WTC11 (cell line): ENCODE results near the gene CHST7. TPM values are rescaled to one million over a fixed set of nuclear protein-coding genes. Genes with fewer than 3 reads are reported as not detected.
A peak's percentile ranks its signal among the peaks of the same experiment; 100 is the strongest.

Source experiments
- ATAC-seq: fragments of 200-7000 bp; cut with Tn5 transposase; 2 replicates; pipeline ENCODE4 v1.10.0; 2021; ENCODE audit warnings: mild to moderate bottlenecking, moderate library complexity
- CTCF ChIA-PET: fragments of 300-600 bp; sonication (Branson Sonifier 250); formaldehyde crosslinking; loops from one replicate; lab custom pipeline; 2021; ENCODE audit warnings: antibody characterized with exemption; lab: Charles Lee
- POLR2A ChIA-PET: fragments of 350-600 bp; sonication (Branson Sonifier 250); formaldehyde crosslinking; loops from one replicate; lab custom pipeline; 2021; ENCODE audit warnings: antibody characterized with exemption; lab: Charles Lee
- DNase-seq: peaks from one replicate; pipeline ENCODE4 v3.0.0; 2021; ENCODE audit warnings: low spot score
- H3K27ac Mint-ChIP-seq: 2 replicates; pipeline ENCODE4 v1.8.0; 2021; ENCODE audit warnings: mixed read lengths
- H3K27me3 Mint-ChIP-seq: 2 replicates; pipeline ENCODE4 v1.8.0; 2021; ENCODE audit warnings: low read depth, mild to moderate bottlenecking, moderate library complexity, mixed read lengths
- H3K36me3 Mint-ChIP-seq: 2 replicates; pipeline ENCODE4 v1.8.0; 2021; ENCODE audit warnings: mixed read lengths
- H3K4me1 Mint-ChIP-seq: 2 replicates; pipeline ENCODE4 v1.8.0; 2022; ENCODE audit warnings: mixed read lengths
- H3K4me3 Mint-ChIP-seq: 2 replicates; pipeline ENCODE4 v1.8.0; 2021; ENCODE audit warnings: mild to moderate bottlenecking, moderate library complexity, mixed read lengths
- H3K9me3 Mint-ChIP-seq: 2 replicates; pipeline ENCODE4 v1.8.0; 2021; ENCODE audit warnings: mixed read lengths
- CREM ChIP-seq: sonication (generic); formaldehyde crosslinking; IDR thresholded peaks from 2 replicates; pipeline ENCODE4 v1.8.1; 2022; ENCODE audit warnings: mild to moderate bottlenecking, missing genetic modification reagents, moderate library complexity
- ETV6 ChIP-seq: sonication (generic); formaldehyde crosslinking; IDR thresholded peaks from 2 replicates; pipeline ENCODE4 v1.8.1; 2022; ENCODE audit warnings: mild to moderate bottlenecking, missing genetic modification reagents
- GABPB1 ChIP-seq: sonication (generic); formaldehyde crosslinking; IDR thresholded peaks from 2 replicates; pipeline ENCODE4 v1.8.1; 2023; ENCODE audit warnings: mild to moderate bottlenecking, missing genetic modification reagents
- IRF2 ChIP-seq: sonication (generic); formaldehyde crosslinking; IDR thresholded peaks from 2 replicates; pipeline ENCODE4 v1.8.0; 2022; ENCODE audit warnings: low read depth, missing genetic modification reagents, borderline replicate concordance
- KAT7 ChIP-seq: sonication (generic); formaldehyde crosslinking; IDR thresholded peaks from 2 replicates; pipeline ENCODE4 v1.8.1; 2023; ENCODE audit warnings: missing genetic modification reagents, mild to moderate bottlenecking, borderline replicate concordance
- MYBL2 ChIP-seq: sonication (generic); formaldehyde crosslinking; IDR thresholded peaks from 2 replicates; pipeline ENCODE4 v1.8.1; 2023; ENCODE audit warnings: mild to moderate bottlenecking, moderate library complexity, missing genetic modification reagents
- OVOL2 ChIP-seq: fragments of 250-450 bp; sonication (Bioruptor Pico); IDR thresholded peaks from 2 replicates; pipeline ENCODE4 v1.9.0; 2021; ENCODE audit warnings: mild to moderate bottlenecking, borderline replicate concordance
- RORB ChIP-seq: fragments of 250-450 bp; sonication (Bioruptor Pico); IDR thresholded peaks from 2 replicates; pipeline ENCODE4 v1.9.0; 2021; ENCODE audit warnings: mild to moderate bottlenecking
- SP1 ChIP-seq: sonication (generic); formaldehyde crosslinking; conservative IDR thresholded peaks from 2 replicates; pipeline ENCODE4 v1.8.1; 2022; ENCODE audit warnings: missing genetic modification reagents
- TEAD1 ChIP-seq: sonication (generic); formaldehyde crosslinking; IDR thresholded peaks from 2 replicates; pipeline ENCODE4 v1.8.0; 2022; ENCODE audit warnings: mild to moderate bottlenecking, missing genetic modification reagents
- ZNF138 ChIP-seq: sonication (generic); formaldehyde crosslinking; conservative IDR thresholded peaks from 2 replicates; pipeline ENCODE4 v1.8.1; 2022; ENCODE audit warnings: mild to moderate bottlenecking, moderate library complexity, missing genetic modification reagents
- ZNF232 ChIP-seq: sonication (generic); formaldehyde crosslinking; IDR thresholded peaks from 2 replicates; pipeline ENCODE4 v1.8.0; 2022; ENCODE audit warnings: mild to moderate bottlenecking, missing genetic modification reagents
- total RNA-seq: library from RNA; stranded (reverse); gene quantifications from 3 replicates; pipeline ENCODE4 v1.2.3, GENCODE V29; 2021
- TF ChIP-seq, protein P1 (sequence below): sonication (generic); formaldehyde crosslinking; IDR thresholded peaks from 2 replicates; pipeline ENCODE4 v1.8.1; 2023; ENCODE audit warnings: mild to moderate bottlenecking, missing genetic modification reagents
- TF ChIP-seq, protein P2 (sequence below): sonication (generic); formaldehyde crosslinking; IDR thresholded peaks from 2 replicates; pipeline ENCODE4 v1.8.0; 2022; ENCODE audit warnings: mild to moderate bottlenecking, missing genetic modification reagents
- TF ChIP-seq, protein P3 (sequence below): sonication (generic); formaldehyde crosslinking; IDR thresholded peaks from 2 replicates; pipeline ENCODE4 v1.8.1; 2023; ENCODE audit warnings: mild to moderate bottlenecking, moderate library complexity, missing genetic modification reagents
- TF ChIP-seq, protein P4 (sequence below): sonication (generic); formaldehyde crosslinking; IDR thresholded peaks from 2 replicates; pipeline ENCODE4 v1.8.0; 2023; ENCODE audit warnings: missing genetic modification reagents, mild to moderate bottlenecking, borderline replicate concordance
- TF ChIP-seq, protein P5 (sequence below): sonication (generic); formaldehyde crosslinking; IDR thresholded peaks from 2 replicates; pipeline ENCODE4 v1.8.0; 2022; ENCODE audit warnings: mild to moderate bottlenecking, missing genetic modification reagents
- TF ChIP-seq, protein P6 (sequence below): sonication (generic); formaldehyde crosslinking; IDR thresholded peaks from 2 replicates; pipeline ENCODE4 v1.8.0; 2022; ENCODE audit warnings: mild to moderate bottlenecking, missing genetic modification reagents

The CHST7 gene
- total RNA-seq, 1 experiment from 2014 or later: 19.6 TPM

DNA sequence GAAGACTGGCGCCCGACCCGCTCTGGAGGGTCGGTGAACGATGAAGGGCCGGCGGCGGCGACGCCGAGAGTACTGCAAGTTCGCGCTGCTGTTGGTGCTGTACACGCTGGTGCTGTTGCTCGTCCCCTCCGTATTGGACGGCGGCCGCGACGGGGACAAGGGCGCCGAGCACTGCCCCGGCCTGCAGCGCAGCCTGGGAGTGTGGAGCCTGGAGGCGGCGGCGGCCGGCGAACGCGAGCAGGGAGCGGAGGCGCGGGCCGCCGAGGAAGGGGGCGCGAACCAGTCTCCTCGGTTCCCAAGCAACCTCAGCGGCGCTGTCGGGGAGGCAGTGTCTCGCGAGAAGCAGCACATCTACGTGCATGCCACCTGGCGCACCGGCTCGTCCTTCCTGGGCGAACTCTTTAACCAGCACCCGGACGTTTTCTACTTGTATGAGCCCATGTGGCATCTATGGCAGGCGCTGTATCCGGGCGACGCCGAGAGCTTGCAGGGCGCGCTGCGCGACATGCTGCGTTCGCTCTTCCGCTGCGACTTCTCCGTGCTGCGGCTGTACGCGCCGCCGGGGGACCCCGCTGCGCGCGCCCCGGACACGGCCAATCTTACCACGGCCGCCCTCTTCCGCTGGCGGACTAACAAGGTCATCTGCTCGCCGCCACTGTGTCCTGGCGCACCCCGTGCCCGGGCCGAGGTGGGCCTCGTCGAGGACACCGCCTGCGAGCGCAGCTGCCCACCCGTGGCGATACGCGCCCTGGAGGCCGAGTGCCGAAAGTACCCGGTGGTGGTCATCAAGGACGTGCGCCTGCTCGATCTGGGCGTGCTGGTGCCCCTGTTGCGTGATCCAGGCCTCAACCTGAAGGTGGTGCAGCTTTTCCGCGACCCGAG lies 568 bp downstream of the CHST7 start:
- Mint-ChIP-seq H3K27ac (no peak overlapping the region), H3K36me3 (0 out of 2 replicates have a peak, but pooled peaks cover 3% of the 10 kb centered on the region), H3K27me3 (peaks cover 3% of the 10 kb centered on the region), H3K4me3 (peak overlapping the region; percentile 70), H3K4me1 (peaks cover 34% of the 10 kb centered on the region), H3K9me3 (no peaks in the 10 kb centered on the region)
- ChIA-PET CTCF (no interaction called here), POLR2A (no interaction called here)
- DNase-seq (peak; percentile 62), ATAC-seq (peak; percentile 49)
- TF ChIP-seq, protein P1, sequence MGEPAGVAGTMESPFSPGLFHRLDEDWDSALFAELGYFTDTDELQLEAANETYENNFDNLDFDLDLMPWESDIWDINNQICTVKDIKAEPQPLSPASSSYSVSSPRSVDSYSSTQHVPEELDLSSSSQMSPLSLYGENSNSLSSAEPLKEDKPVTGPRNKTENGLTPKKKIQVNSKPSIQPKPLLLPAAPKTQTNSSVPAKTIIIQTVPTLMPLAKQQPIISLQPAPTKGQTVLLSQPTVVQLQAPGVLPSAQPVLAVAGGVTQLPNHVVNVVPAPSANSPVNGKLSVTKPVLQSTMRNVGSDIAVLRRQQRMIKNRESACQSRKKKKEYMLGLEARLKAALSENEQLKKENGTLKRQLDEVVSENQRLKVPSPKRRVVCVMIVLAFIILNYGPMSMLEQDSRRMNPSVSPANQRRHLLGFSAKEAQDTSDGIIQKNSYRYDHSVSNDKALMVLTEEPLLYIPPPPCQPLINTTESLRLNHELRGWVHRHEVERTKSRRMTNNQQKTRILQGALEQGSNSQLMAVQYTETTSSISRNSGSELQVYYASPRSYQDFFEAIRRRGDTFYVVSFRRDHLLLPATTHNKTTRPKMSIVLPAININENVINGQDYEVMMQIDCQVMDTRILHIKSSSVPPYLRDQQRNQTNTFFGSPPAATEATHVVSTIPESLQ (CRISPR knock-in tag): no peak
- TF ChIP-seq ETV6 (no peak), KAT7 (CRISPR knock-in tag) (peak; percentile 56; the same call in 1 of the 2 replicates), ZNF138 (CRISPR knock-in tag) (no peak), MYBL2 (CRISPR knock-in tag) (peak; percentile 48; the same call in 1 of the 2 replicates), ZNF232 (CRISPR knock-in tag) (no peak), RORB (no peak), OVOL2 (no peak), IRF2 (no peak), SP1 (CRISPR knock-in tag) (no peak), CREM (CRISPR knock-in tag) (no peak), GABPB1 (CRISPR knock-in tag) (no peak), TEAD1 (CRISPR knock-in tag) (0 out of 2 replicates have a peak, but pooled peaks have one; percentile 17)
- TF ChIP-seq, protein P2, sequence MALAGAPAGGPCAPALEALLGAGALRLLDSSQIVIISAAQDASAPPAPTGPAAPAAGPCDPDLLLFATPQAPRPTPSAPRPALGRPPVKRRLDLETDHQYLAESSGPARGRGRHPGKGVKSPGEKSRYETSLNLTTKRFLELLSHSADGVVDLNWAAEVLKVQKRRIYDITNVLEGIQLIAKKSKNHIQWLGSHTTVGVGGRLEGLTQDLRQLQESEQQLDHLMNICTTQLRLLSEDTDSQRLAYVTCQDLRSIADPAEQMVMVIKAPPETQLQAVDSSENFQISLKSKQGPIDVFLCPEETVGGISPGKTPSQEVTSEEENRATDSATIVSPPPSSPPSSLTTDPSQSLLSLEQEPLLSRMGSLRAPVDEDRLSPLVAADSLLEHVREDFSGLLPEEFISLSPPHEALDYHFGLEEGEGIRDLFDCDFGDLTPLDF (CRISPR knock-in tag): 0 out of 2 replicates have a peak, but pooled peaks have one; percentile 37
- TF ChIP-seq, protein P3, sequence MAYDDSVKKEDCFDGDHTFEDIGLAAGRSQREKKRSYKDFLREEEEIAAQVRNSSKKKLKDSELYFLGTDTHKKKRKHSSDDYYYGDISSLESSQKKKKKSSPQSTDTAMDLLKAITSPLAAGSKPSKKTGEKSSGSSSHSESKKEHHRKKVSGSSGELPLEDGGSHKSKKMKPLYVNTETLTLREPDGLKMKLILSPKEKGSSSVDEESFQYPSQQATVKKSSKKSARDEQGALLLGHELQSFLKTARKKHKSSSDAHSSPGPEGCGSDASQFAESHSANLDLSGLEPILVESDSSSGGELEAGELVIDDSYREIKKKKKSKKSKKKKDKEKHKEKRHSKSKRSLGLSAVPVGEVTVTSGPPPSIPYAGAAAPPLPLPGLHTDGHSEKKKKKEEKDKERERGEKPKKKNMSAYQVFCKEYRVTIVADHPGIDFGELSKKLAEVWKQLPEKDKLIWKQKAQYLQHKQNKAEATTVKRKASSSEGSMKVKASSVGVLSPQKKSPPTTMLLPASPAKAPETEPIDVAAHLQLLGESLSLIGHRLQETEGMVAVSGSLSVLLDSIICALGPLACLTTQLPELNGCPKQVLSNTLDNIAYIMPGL (CRISPR knock-in tag): no peak; the same call in 1 of the 2 replicates
- TF ChIP-seq, protein P4, sequence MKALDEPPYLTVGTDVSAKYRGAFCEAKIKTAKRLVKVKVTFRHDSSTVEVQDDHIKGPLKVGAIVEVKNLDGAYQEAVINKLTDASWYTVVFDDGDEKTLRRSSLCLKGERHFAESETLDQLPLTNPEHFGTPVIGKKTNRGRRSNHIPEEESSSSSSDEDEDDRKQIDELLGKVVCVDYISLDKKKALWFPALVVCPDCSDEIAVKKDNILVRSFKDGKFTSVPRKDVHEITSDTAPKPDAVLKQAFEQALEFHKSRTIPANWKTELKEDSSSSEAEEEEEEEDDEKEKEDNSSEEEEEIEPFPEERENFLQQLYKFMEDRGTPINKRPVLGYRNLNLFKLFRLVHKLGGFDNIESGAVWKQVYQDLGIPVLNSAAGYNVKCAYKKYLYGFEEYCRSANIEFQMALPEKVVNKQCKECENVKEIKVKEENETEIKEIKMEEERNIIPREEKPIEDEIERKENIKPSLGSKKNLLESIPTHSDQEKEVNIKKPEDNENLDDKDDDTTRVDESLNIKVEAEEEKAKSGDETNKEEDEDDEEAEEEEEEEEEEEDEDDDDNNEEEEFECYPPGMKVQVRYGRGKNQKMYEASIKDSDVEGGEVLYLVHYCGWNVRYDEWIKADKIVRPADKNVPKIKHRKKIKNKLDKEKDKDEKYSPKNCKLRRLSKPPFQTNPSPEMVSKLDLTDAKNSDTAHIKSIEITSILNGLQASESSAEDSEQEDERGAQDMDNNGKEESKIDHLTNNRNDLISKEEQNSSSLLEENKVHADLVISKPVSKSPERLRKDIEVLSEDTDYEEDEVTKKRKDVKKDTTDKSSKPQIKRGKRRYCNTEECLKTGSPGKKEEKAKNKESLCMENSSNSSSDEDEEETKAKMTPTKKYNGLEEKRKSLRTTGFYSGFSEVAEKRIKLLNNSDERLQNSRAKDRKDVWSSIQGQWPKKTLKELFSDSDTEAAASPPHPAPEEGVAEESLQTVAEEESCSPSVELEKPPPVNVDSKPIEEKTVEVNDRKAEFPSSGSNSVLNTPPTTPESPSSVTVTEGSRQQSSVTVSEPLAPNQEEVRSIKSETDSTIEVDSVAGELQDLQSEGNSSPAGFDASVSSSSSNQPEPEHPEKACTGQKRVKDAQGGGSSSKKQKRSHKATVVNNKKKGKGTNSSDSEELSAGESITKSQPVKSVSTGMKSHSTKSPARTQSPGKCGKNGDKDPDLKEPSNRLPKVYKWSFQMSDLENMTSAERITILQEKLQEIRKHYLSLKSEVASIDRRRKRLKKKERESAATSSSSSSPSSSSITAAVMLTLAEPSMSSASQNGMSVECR: peak; percentile 51; the same call in 1 of the 2 replicates
- TF ChIP-seq, protein P5, sequence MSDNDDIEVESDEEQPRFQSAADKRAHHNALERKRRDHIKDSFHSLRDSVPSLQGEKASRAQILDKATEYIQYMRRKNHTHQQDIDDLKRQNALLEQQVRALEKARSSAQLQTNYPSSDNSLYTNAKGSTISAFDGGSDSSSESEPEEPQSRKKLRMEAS: peak; percentile 62
- TF ChIP-seq, protein P6, sequence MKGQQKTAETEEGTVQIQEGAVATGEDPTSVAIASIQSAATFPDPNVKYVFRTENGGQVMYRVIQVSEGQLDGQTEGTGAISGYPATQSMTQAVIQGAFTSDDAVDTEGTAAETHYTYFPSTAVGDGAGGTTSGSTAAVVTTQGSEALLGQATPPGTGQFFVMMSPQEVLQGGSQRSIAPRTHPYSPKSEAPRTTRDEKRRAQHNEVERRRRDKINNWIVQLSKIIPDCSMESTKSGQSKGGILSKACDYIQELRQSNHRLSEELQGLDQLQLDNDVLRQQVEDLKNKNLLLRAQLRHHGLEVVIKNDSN (CRISPR knock-in tag): 0 out of 2 replicates have a peak, but pooled peaks have one; percentile 6
